ENCODE data around the gene SLC6A6.

Gene SLC6A6

GRCh38 chr3:14516738-14517345, 114.4 kb downstream of the SLC6A6 start:
- no peaks in the 10 kb centered on the region for H3K36me3 ChIP-seq (ENCODE audit: insufficient read depth, low read length)
- no peaks in the 10 kb centered on the region; the same call in 1 of the 2 replicates for H3K27me3 ChIP-seq (ENCODE audit: insufficient read depth, low read length)
- no peaks in the 10 kb centered on the region for H3K79me2 ChIP-seq (ENCODE audit: control insufficient read depth, insufficient read depth, low read length, unreplicated experiment)

GRCh38 chr3:14517601-14518431, 115.4 kb downstream of the SLC6A6 start:
- Histone ChIP-seq H3K4me1 (ENCODE audit: control insufficient read depth, insufficient read depth, low read length, unreplicated experiment) (no peaks in the 10 kb centered on the region), H3K79me2 (ENCODE audit: control insufficient read depth, insufficient read depth, low read length, unreplicated experiment) (no peaks in the 10 kb centered on the region), H3K36me3 (ENCODE audit: insufficient read depth, low read length) (no peaks in the 10 kb centered on the region), H3K4me3 (ENCODE audit: low read depth, low read length) (no peak overlapping the region), H3K27me3 (ENCODE audit: insufficient read depth, low read length) (no peaks in the 10 kb centered on the region; the same call in 1 of the 2 replicates), H2AFZ (ENCODE audit: low read length, unreplicated experiment) (no peak overlapping the region), H3K27ac (ENCODE audit: low read depth, low read length) (no peak overlapping the region)

More at GRCh38 chr3:14516738-14517345, 114.4 kb downstream of the SLC6A6 start:
- H3K27ac ChIP-seq (ENCODE audit: low read depth, low read length): no peak overlapping the region
- no peaks in the 10 kb centered on the region for H3K4me1 ChIP-seq (ENCODE audit: control insufficient read depth, insufficient read depth, low read length, unreplicated experiment)
- no peak overlapping the region for H2AFZ ChIP-seq (ENCODE audit: low read length, unreplicated experiment)
- H3K4me3 ChIP-seq (ENCODE audit: low read depth, low read length): no peak overlapping the region

- no peak overlapping the region for H3K27ac ChIP-seq (ENCODE audit: low read depth, low read length)
- H2AFZ ChIP-seq (ENCODE audit: low read length, unreplicated experiment): no peak overlapping the region
- H3K79me2 ChIP-seq (ENCODE audit: control insufficient read depth, insufficient read depth, low read length, unreplicated experiment): no peaks in the 10 kb centered on the region
- no peak overlapping the region for H3K4me3 ChIP-seq (ENCODE audit: low read depth, low read length)
- H3K36me3 ChIP-seq (ENCODE audit: insufficient read depth, low read length): no peaks in the 10 kb centered on the region
- no peaks in the 10 kb centered on the region for H3K4me1 ChIP-seq (ENCODE audit: control insufficient read depth, insufficient read depth, low read length, unreplicated experiment)
- H3K27me3 ChIP-seq (ENCODE audit: insufficient read depth, low read length): no peaks in the 10 kb centered on the region; the same call in 1 of the 2 replicates
Observed at GRCh38 chr3:14518432-14518802, 116.0 kb downstream of the SLC6A6 start.

GRCh38 chr3:14518893-14519292, 116.5 kb downstream of the SLC6A6 start:
- H3K27ac ChIP-seq (ENCODE audit: low read depth, low read length): no peak overlapping the region
- no peak overlapping the region for H3K4me3 ChIP-seq (ENCODE audit: low read depth, low read length)
- H3K36me3 ChIP-seq (ENCODE audit: insufficient read depth, low read length): no peaks in the 10 kb centered on the region
- H3K27me3 ChIP-seq (ENCODE audit: insufficient read depth, low read length): no peaks in the 10 kb centered on the region; the same call in 1 of the 2 replicates
- no peaks in the 10 kb centered on the region for H3K79me2 ChIP-seq (ENCODE audit: control insufficient read depth, insufficient read depth, low read length, unreplicated experiment)
- no peak overlapping the region for H2AFZ ChIP-seq (ENCODE audit: low read length, unreplicated experiment)
- no peaks in the 10 kb centered on the region for H3K4me1 ChIP-seq (ENCODE audit: control insufficient read depth, insufficient read depth, low read length, unreplicated experiment)

- H3K4me1 ChIP-seq (ENCODE audit: control insufficient read depth, insufficient read depth, low read length, unreplicated experiment): no peaks in the 10 kb centered on the region
- H3K79me2 ChIP-seq (ENCODE audit: control insufficient read depth, insufficient read depth, low read length, unreplicated experiment): no peaks in the 10 kb centered on the region
- H3K27me3 ChIP-seq (ENCODE audit: insufficient read depth, low read length): no peaks in the 10 kb centered on the region; the same call in 1 of the 2 replicates
- H2AFZ ChIP-seq (ENCODE audit: low read length, unreplicated experiment): no peak overlapping the region
- no peak overlapping the region for H3K4me3 ChIP-seq (ENCODE audit: low read depth, low read length)
- no peaks in the 10 kb centered on the region for H3K36me3 ChIP-seq (ENCODE audit: insufficient read depth, low read length)
- no peak overlapping the region for H3K27ac ChIP-seq (ENCODE audit: low read depth, low read length)
Observed at GRCh38 chr3:14519406-14519805, 117.0 kb downstream of the SLC6A6 start.

- Histone ChIP-seq H3K27me3 (ENCODE audit: insufficient read depth, low read length) (no peaks in the 10 kb centered on the region; the same call in 1 of the 2 replicates), H3K27ac (ENCODE audit: low read depth, low read length) (no peak overlapping the region), H3K36me3 (ENCODE audit: insufficient read depth, low read length) (no peaks in the 10 kb centered on the region), H3K4me1 (ENCODE audit: control insufficient read depth, insufficient read depth, low read length, unreplicated experiment) (no peaks in the 10 kb centered on the region), H2AFZ (ENCODE audit: low read length, unreplicated experiment) (no peak overlapping the region), H3K79me2 (ENCODE audit: control insufficient read depth, insufficient read depth, low read length, unreplicated experiment) (no peaks in the 10 kb centered on the region), H3K4me3 (ENCODE audit: low read depth, low read length) (no peak overlapping the region)
Observed at GRCh38 chr3:14520149-14520548, 117.7 kb downstream of the SLC6A6 start.

- no peaks in the 10 kb centered on the region; the same call in 1 of the 2 replicates for H3K27me3 ChIP-seq (ENCODE audit: insufficient read depth, low read length)
- no peaks in the 10 kb centered on the region for H3K79me2 ChIP-seq (ENCODE audit: control insufficient read depth, insufficient read depth, low read length, unreplicated experiment)
- peaks cover under 1% of the 10 kb centered on the region for H3K4me1 ChIP-seq (ENCODE audit: control insufficient read depth, insufficient read depth, low read length, unreplicated experiment)
- no peak overlapping the region for H3K4me3 ChIP-seq (ENCODE audit: low read depth, low read length)
- H3K27ac ChIP-seq (ENCODE audit: low read depth, low read length): no peak overlapping the region
- no peak overlapping the region for H2AFZ ChIP-seq (ENCODE audit: low read length, unreplicated experiment)
- no peaks in the 10 kb centered on the region for H3K36me3 ChIP-seq (ENCODE audit: insufficient read depth, low read length)
Observed at GRCh38 chr3:14520967-14521366, 118.6 kb downstream of the SLC6A6 start.

GRCh38 chr3:14521611-14522010, 119.2 kb downstream of the SLC6A6 start:
- H3K79me2 ChIP-seq (ENCODE audit: control insufficient read depth, insufficient read depth, low read length, unreplicated experiment): no peaks in the 10 kb centered on the region
- H3K36me3 ChIP-seq (ENCODE audit: insufficient read depth, low read length): no peaks in the 10 kb centered on the region
- H3K4me3 ChIP-seq (ENCODE audit: low read depth, low read length): no peak overlapping the region
- H2AFZ ChIP-seq (ENCODE audit: low read length, unreplicated experiment): no peak overlapping the region
- no peak overlapping the region for H3K27ac ChIP-seq (ENCODE audit: low read depth, low read length)
- H3K4me1 ChIP-seq (ENCODE audit: control insufficient read depth, insufficient read depth, low read length, unreplicated experiment): peaks cover 5% of the 10 kb centered on the region
- no peaks in the 10 kb centered on the region; the same call in 1 of the 2 replicates for H3K27me3 ChIP-seq (ENCODE audit: insufficient read depth, low read length)

- H3K27me3 ChIP-seq (ENCODE audit: insufficient read depth, low read length): no peaks in the 10 kb centered on the region; the same call in 1 of the 2 replicates
- no peak overlapping the region for H3K4me3 ChIP-seq (ENCODE audit: low read depth, low read length)
- H3K36me3 ChIP-seq (ENCODE audit: insufficient read depth, low read length): no peaks in the 10 kb centered on the region
- H3K27ac ChIP-seq (ENCODE audit: low read depth, low read length): no peak overlapping the region
- H3K4me1 ChIP-seq (ENCODE audit: control insufficient read depth, insufficient read depth, low read length, unreplicated experiment): peaks cover 5% of the 10 kb centered on the region
- no peak overlapping the region for H2AFZ ChIP-seq (ENCODE audit: low read length, unreplicated experiment)
- H3K79me2 ChIP-seq (ENCODE audit: control insufficient read depth, insufficient read depth, low read length, unreplicated experiment): no peaks in the 10 kb centered on the region
Observed at GRCh38 chr3:14522129-14522691, 119.8 kb downstream of the SLC6A6 start.

- peaks cover 5% of the 10 kb centered on the region for H3K4me1 ChIP-seq (ENCODE audit: control insufficient read depth, insufficient read depth, low read length, unreplicated experiment)
- H3K36me3 ChIP-seq (ENCODE audit: insufficient read depth, low read length): no peaks in the 10 kb centered on the region
- no peaks in the 10 kb centered on the region; the same call in 1 of the 2 replicates for H3K27me3 ChIP-seq (ENCODE audit: insufficient read depth, low read length)
- H2AFZ ChIP-seq (ENCODE audit: low read length, unreplicated experiment): no peak overlapping the region
- H3K4me3 ChIP-seq (ENCODE audit: low read depth, low read length): no peak overlapping the region
- no peak overlapping the region for H3K27ac ChIP-seq (ENCODE audit: low read depth, low read length)
- no peaks in the 10 kb centered on the region for H3K79me2 ChIP-seq (ENCODE audit: control insufficient read depth, insufficient read depth, low read length, unreplicated experiment)
Observed at GRCh38 chr3:14522768-14523167, 120.4 kb downstream of the SLC6A6 start.

Measured in ACC112 (cell line).